ENCODE measurements around the gene C15orf61. TPM values are rescaled to one million over a fixed set of nuclear protein-coding genes. Genes with fewer than 3 reads are reported as not detected.

C15orf61 gene
- total RNA-seq, 2 donors from 2014 or later, result 5.4 to 6.2 TPM

DNA sequence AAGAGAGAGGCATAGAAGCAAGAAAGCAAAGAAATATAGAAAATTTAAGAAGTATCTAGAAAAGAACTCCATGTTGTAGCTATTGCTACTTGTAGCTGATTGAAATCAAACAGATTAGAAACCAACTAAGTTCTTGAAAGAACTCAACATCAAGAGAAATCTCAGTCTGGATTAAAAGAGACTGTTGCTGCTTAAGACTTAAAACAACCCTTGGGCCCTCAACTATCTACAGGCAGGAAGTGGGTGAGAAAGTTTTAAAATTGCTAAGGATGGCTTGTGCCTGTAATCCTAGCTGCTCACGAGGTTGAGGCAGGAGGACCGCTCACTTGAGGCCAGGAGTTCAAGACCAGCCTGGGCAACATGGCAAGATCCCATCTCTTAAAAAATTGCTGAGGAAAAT lies 39.3 kb upstream of the C15orf61 start:
- TF ChIP-seq, protein P1, sequence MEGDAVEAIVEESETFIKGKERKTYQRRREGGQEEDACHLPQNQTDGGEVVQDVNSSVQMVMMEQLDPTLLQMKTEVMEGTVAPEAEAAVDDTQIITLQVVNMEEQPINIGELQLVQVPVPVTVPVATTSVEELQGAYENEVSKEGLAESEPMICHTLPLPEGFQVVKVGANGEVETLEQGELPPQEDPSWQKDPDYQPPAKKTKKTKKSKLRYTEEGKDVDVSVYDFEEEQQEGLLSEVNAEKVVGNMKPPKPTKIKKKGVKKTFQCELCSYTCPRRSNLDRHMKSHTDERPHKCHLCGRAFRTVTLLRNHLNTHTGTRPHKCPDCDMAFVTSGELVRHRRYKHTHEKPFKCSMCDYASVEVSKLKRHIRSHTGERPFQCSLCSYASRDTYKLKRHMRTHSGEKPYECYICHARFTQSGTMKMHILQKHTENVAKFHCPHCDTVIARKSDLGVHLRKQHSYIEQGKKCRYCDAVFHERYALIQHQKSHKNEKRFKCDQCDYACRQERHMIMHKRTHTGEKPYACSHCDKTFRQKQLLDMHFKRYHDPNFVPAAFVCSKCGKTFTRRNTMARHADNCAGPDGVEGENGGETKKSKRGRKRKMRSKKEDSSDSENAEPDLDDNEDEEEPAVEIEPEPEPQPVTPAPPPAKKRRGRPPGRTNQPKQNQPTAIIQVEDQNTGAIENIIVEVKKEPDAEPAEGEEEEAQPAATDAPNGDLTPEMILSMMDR (IDR thresholded peaks at IDR 0.05), result no peak
- Histone ChIP-seq H3K9me3 (no peaks in the 10 kb centered on the region), H3K27me3 (no peaks in the 10 kb centered on the region), H3K9ac (ENCODE audit: low read depth in 2 of 2, low read length in 2 of 2) (no peak overlapping the region), H3K4me3 (no peak overlapping the region), H3K4me1 (no peaks in the 10 kb centered on the region), H3K36me3 (no peaks in the 10 kb centered on the region), H3K27ac (no peak overlapping the region)
- intact Hi-C loops (cut with DNase I), result no loop called here
- DNase-seq, result no peak

- TF ChIP-seq, protein P1 (IDR thresholded peaks at IDR 0.05), result no peak
- H3K9me3 ChIP-seq, result no peaks in the 10 kb centered on the region
- DNase-seq, result no peak
- H3K4me1 ChIP-seq, result no peaks in the 10 kb centered on the region
- no peaks in the 10 kb centered on the region for H3K36me3 ChIP-seq
- intact Hi-C loops (cut with DNase I), result no loop called here
- H3K27ac ChIP-seq, result no peak overlapping the region
- no peaks in the 10 kb centered on the region for H3K27me3 ChIP-seq
- no peak overlapping the region for H3K9ac ChIP-seq (ENCODE audit: low read depth in 2 of 2, low read length in 2 of 2)
- no peak overlapping the region for H3K4me3 ChIP-seq
Measured at GRCh38 chr15:67495585-67495984, 25.3 kb upstream of the C15orf61 start.

DNA sequence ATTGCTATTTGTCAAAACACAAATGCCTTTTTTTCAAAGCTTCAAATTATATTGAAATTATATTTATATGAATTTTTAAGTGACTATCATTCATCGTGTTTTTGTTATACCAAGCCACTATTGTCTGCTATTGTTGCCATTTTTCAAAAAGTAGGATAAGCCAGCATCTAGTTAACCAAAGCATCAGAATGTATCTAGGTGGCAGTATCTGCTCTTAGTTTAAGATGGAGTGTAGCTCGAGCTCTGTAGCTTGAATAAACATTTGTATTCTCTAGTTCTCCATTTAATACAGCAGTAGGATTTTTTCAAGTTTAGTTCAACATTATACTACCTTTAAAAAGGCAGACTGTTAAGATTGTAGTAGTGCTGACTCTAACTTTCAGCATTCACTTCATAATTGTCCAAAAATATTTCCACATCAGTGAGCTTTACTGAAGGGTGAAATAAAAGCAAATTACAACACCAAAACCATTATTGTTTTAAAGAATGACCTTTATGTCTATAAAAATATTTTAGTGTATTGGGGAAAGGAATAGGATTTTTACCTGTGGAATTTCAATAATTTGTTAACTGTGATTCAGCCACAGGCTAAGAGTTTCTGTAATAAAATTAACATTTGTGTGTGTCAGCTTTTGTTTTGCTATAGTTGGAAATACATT lies 19.6 kb upstream of the C15orf61 start:
- no peak overlapping the region for H3K9ac ChIP-seq (ENCODE audit: low read depth in 2 of 2, low read length in 2 of 2)
- H3K4me1 ChIP-seq, result no peaks in the 10 kb centered on the region
- no peaks in the 10 kb centered on the region for H3K27me3 ChIP-seq
- no peak overlapping the region for H3K4me3 ChIP-seq
- H3K9me3 ChIP-seq, result no peaks in the 10 kb centered on the region
- intact Hi-C loops (cut with DNase I), result no loop called here
- TF ChIP-seq, protein P1 (IDR thresholded peaks at IDR 0.05), result no peak
- DNase-seq, result no peak
- H3K36me3 ChIP-seq, result no peaks in the 10 kb centered on the region
- no peak overlapping the region for H3K27ac ChIP-seq

DNA sequence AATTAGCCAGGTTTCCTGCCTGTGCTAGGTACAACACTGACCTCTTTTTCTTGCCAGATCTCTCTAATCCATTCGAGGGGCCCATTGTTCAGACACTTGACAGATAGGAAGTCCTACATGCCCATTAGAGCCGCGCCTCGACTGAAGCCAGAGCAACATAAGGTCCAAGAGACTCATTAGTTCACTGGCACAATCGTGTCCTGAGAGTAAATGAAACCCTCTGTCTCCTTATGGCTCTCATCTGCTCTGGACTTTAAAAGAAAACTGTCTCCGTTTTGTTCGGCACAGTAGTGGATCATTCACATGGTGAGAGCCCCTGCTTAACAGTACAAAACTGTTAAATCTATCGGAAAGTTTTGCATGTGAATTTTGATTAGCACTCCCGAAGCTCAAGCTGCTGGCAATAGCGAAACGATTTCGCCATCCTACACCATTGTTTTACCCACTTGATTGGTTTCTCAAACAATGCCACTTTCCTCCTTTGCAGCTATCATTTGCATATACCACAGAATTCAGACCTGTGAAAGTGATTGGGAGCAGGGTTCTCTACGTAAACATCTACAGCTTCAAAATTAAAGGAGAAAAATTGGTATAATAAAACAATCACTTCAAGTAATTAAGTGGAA lies 19.0 kb upstream of the C15orf61 start:
- Histone ChIP-seq H3K4me1 (no peaks in the 10 kb centered on the region), H3K27ac (no peak overlapping the region), H3K9ac (ENCODE audit: low read depth in 2 of 2, low read length in 2 of 2) (no peak overlapping the region), H3K36me3 (no peaks in the 10 kb centered on the region), H3K4me3 (no peak overlapping the region), H3K9me3 (no peaks in the 10 kb centered on the region), H3K27me3 (no peaks in the 10 kb centered on the region)
- intact Hi-C loops (cut with DNase I), result loop anchor here (2.0 kb wide), 1 partner anchor 333 kb away; no protein-coding TSS in a partner anchor
- no peak for DNase-seq
- TF ChIP-seq, protein P1 (IDR thresholded peaks at IDR 0.05), result no peak

DNA sequence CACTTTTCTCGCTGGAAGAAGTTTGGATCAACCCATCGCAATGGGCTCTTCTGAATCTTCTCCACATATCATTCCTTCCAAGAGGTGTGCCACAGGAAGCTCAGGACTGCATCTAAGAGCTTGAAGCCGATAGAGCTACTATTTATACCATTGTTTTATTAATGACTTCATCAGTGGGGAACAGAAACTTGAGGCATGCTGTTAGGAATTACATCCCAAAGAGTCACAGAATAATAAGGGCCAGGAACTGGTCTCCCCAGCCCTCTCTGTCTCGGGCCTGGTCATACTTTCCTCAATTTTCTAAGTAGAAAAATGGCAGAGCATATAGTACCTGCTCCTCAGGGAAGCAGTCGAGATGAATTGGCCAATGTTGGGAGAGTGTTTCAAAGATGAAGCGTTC lies 16.9 kb upstream of the C15orf61 start:
- no peak overlapping the region for H3K9ac ChIP-seq (ENCODE audit: low read depth in 2 of 2, low read length in 2 of 2)
- DNase-seq, result no peak
- no peak overlapping the region for H3K27ac ChIP-seq
- no peaks in the 10 kb centered on the region for H3K36me3 ChIP-seq
- no peaks in the 10 kb centered on the region for H3K27me3 ChIP-seq
- H3K4me3 ChIP-seq, result no peak overlapping the region
- no peaks in the 10 kb centered on the region for H3K4me1 ChIP-seq
- H3K9me3 ChIP-seq, result no peaks in the 10 kb centered on the region
- TF ChIP-seq, protein P1 (IDR thresholded peaks at IDR 0.05), result no peak
- intact Hi-C loops (cut with DNase I), result no loop called here
